ENCODE data around the gene CANX.

DNA sequence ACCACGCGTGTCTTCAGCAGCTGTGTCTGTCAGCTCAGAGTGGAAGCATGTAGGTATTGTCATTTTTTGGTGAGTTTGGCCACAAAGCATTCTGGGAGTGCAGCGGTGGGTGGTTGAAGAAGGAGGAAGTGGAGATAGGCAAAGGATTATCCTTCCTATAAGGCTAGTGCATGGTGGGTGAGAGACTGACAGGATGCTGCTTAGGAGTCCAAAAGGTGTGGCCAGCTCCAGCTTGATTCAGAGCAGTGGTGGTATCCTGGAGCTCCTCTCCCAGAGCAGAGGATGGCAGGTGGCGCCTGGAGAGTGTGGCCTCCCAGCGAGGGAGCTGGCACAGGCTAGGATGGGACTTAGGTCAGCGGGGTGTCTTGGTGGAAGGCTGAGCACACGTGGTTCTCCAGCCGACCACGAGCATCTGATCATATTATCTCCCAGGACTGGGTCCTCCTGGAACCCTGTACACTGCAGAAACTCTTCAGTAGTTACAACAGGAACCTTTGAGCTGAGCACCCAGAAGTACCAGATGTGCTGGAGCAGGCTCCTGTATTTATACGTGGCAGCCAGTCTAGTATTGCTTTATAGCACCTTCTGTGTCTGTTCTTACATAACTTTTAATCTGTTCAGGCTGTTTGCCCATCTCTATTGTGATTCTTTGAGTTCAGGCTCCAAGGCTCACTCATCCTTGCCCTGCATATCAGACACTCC is 63.5 kb downstream of the CANX start:
- TF ChIP-seq, protein P1, sequence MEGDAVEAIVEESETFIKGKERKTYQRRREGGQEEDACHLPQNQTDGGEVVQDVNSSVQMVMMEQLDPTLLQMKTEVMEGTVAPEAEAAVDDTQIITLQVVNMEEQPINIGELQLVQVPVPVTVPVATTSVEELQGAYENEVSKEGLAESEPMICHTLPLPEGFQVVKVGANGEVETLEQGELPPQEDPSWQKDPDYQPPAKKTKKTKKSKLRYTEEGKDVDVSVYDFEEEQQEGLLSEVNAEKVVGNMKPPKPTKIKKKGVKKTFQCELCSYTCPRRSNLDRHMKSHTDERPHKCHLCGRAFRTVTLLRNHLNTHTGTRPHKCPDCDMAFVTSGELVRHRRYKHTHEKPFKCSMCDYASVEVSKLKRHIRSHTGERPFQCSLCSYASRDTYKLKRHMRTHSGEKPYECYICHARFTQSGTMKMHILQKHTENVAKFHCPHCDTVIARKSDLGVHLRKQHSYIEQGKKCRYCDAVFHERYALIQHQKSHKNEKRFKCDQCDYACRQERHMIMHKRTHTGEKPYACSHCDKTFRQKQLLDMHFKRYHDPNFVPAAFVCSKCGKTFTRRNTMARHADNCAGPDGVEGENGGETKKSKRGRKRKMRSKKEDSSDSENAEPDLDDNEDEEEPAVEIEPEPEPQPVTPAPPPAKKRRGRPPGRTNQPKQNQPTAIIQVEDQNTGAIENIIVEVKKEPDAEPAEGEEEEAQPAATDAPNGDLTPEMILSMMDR (IDR thresholded peaks at IDR 0.05; ENCODE audit: low read length): no peak
- no peak for TF ChIP-seq EZH2 (IDR thresholded peaks at IDR 0.05; ENCODE audit: borderline replicate concordance, low read length)

Measured in OCI-LY1 (cell line).